Right lobe of liver (tissue), 4 donors: Measurements from ENCODE around the gene SLC8A1.

Experiments used
- POLR2A ChIP-seq: fragments of 450-650 bp; IDR thresholded peaks from one replicate; pipeline ENCODE4 v1.6.1; 2017; ENCODE audit warnings: antibody characterized with exemption, mild to moderate bottlenecking
- TF ChIP-seq, protein P1 (sequence below), 4 donors: fragments of 200-600 bp in 3 of 4; fragments of 450-650 bp in 1 of 4; IDR thresholded peaks; one replicate each; pipeline versions ENCODE4 v1.5.1 to v1.8.0; 2016 to 2022; ENCODE audit warnings: antibody characterized with exemption in 4 of 4, mild to moderate bottlenecking in 2 of 4
- donor health status: DM: no; HTN: no; CAD: no.
- donor health status: DM: no; HTN: no; CAD: no.
- donor health status: DM: no; HTN: yes; CAD: no.

- TF ChIP-seq, protein P1, sequence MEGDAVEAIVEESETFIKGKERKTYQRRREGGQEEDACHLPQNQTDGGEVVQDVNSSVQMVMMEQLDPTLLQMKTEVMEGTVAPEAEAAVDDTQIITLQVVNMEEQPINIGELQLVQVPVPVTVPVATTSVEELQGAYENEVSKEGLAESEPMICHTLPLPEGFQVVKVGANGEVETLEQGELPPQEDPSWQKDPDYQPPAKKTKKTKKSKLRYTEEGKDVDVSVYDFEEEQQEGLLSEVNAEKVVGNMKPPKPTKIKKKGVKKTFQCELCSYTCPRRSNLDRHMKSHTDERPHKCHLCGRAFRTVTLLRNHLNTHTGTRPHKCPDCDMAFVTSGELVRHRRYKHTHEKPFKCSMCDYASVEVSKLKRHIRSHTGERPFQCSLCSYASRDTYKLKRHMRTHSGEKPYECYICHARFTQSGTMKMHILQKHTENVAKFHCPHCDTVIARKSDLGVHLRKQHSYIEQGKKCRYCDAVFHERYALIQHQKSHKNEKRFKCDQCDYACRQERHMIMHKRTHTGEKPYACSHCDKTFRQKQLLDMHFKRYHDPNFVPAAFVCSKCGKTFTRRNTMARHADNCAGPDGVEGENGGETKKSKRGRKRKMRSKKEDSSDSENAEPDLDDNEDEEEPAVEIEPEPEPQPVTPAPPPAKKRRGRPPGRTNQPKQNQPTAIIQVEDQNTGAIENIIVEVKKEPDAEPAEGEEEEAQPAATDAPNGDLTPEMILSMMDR (IDR thresholded peaks at IDR 0.05): no peak
- no peak for TF ChIP-seq POLR2A
These were observed 337.9 kb downstream of the SLC8A1 start for GRCh38 chr2:40113997-40114396.
